ENCODE data around the gene H6PD.
A peak's percentile ranks its signal among the peaks of the same experiment; 100 is the strongest.

The H6PD gene

DNA sequence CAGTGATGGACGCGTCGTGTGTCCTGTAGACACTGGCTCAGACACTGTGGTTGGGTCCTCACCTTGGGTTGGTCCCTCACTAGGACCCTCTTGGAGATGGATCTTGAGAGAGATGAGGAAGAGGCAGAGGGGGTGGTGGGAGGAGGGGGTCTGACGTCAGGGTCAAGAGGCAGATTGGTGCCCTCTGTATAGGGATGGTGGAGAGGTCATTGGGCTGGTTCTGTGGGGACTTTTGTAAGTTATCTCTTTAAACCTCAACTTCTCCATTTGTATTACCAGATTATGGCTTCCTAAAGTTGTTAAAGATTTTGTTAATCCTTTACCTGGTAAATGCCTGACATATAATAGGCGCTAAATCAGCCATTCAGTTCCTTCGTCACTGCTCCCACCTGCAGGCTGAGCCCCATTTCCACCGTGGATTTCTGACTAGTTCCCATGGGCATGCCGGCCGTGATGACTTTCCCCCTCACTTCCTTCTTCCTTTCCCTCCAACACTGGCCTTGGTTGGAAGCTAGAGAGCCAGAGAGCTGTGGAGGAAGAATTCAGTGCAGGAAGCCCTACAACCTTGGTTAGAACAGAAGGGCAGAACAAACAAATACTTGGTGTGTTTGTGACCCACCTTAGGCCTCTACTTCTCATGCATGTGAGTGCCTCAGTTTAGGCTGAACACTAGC lies 8.6 kb downstream of the H6PD start:
- peak; percentile 18 for DNase-seq

DNA sequence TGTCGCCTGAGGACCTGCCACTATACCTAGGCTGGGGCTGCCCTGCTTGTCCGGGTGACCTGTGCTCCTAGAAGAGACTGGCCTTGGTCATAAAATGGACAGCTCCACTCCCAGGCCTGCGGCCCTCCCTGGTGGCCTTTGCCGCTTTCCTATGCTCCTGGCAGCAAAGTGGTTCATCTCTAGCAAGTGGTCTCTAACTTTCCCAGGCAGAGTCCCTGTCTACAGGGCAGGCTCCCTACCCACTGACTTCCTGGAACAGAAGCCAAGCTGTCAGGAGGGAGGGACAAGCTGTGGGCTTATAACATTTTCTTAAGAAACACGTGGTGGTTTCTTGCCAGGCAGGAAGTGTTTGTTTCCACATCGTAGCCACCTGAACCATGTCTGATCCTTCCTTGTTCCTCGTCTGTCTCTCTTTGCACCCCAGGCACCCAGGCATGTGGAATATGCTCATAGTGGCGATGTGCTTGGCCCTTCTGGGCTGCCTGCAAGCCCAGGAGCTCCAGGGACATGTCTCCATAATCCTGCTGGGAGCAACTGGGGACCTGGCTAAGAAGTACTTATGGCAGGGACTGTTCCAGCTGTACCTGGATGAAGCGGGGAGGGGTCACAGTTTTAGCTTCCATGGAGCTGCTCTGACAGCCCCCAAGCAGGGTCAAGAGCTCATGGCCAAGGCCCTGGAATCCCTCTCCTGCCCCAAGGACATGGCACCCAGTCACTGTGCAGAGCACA lies 10.1 kb downstream of the H6PD start:
- peak; percentile 41 for DNase-seq

DNA sequence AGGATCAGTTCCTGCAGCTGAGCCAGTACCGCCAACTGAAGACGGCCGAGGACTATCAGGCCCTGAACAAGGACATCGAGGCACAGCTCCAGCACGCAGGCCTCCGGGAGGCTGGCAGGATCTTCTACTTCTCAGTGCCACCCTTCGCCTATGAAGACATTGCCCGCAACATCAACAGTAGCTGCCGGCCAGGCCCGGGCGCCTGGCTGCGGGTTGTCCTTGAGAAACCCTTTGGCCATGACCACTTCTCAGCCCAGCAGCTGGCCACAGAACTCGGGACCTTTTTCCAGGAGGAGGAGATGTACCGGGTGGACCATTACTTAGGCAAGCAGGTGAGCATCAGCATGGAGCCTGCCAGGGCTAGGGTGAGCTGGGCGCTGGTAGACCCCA lies 10.7 kb downstream of the H6PD start:
- no peak for DNase-seq

DNA sequence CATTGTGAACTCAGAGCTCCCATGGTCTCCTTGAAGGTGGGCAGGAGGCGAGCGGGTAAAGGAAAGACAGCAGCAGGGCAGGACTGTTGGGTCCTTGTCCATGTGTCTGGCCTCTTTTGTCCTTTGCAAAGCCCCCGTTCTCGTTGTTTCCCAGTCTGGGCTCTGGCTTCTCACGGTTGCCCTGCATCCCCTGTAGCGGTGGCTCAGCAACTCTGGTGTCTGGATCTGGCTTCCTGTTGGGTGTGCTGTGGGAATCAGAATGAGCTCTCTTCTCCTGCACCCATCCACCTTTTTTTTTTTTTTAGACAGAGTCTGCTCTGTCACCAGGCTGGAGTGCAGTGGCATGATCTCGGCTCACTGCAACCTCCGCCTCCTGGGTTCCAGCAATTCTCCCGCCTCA lies 11.1 kb downstream of the H6PD start:
- DNase-seq: no peak

DNA sequence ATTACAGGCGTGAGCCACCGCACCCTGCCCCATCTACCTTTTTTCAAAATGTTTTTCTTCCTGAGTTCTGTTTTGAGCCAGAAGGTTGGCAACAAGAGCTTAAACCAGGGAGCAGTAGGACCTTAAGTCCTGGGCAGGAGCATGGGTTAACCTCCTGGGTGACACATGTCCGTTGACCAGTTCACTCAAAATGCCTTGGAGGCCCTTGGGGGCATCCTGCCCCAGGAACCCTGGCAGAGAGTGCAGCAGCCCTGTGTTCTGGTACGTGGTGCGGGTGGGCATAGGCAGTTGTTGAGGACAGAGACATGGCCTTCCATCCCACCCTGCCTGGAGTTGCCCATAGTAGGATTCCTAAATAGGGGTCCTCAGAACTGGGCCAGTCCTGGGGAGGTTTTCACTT lies 11.6 kb downstream of the H6PD start:
- DNase-seq: no peak

DNA sequence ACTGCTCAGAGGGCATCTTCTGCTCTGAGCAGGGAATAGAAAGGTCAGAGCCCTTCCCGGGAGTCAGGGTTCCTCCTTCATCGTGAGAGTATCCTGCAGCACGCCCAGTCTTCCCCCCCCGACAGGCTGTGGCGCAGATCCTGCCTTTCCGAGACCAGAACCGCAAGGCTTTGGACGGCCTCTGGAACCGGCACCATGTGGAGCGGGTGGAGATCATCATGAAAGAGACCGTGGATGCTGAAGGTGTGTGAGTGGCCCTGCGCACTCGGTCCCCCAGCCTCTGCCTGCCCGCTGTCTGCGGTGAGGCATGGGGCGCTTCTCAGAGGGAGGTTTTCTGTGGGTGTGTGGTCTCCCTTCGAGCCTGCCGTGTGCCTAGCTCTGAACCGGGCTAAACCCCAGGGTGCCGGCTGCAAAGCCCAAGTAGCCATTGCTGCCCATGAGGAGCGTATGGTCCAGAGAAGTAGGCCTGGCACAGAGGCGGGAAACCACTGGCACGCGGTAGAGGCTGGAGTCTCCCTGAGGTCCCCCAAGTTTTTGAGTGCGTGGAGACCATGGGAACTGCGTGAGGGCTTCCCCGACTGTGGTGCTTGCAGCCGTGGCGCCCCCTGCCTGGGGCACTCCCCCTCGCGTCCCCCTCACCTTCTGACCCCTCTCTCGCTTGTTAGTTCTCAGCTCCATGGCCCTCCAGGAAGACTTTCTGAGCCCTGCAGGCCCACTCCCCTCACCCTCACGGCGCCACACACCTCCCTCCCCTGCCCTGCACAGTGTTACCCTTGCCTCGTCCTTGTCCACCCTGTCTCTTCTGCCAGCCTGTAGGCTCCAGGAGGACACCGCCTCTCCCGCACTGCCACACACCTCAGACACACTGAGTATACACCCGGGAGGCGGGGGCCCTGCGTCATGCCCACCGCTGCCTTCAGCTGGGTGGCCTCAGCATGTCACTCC lies 12.5 kb downstream of the H6PD start:
- DNase-seq: no peak

DNA sequence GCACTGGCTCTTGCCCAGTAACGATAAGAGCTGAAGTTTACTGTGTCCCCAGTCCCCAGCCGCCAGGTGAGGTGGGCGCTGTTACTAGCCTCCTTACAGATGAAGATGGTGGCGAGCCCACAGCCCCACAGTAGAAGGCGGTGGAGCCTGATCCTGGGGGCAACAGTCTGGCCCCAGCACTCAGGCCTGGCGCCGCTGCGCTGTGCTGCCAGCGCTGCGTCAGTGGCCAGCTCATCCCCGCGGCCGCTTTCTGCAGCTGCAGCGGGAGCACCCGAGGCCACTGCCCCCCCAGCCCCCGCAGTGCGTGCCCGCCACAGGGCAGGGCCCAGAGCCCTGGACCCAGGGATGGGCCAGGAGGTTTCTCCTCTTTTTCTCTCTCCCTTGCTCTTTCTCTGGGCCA lies 13.3 kb downstream of the H6PD start:
- DNase-seq: no peak

DNA sequence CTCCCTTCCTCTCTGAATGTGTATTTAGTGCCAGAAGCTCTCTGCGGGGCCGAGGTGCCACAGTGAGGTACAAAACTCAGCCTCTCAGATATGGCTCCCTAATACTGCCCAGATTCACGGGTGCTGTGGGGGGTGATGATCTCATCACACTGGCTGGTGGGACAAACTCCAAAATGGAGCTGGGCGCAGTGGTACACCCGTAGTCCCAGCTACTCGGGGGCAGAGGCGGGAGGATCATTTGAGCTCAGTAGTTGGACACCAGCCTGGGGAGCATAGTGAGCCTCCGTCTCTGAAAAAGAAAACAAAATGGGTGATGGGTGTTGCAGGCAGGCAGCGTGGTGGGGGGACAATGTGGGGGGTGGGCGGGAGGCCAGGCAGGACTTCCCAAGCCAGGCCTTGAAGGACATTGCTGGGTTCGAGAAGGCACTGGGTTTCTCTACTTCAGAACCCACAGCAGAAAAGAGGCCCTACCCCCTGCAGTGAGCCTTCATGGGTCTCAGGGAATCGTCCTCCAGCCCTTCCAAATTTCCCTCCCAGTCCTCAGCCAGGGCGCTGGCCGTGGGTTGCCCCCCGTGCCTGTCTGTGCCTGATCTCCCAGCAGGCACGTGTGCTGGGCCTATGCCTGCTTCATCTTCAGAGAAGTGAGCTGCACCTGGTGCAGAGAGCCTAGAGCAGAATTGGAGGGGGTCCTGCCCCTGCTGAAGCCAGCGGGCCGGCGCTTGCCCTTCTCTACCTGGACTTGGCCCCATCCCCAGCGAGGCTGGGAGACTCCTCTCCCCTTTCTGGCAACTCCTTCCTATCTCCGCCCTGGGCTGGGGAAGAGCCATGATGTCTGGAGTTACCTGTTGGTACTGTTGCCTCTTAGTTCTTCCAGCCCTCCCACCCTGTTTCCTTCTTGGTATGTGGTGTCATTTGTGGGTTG lies 14.0 kb downstream of the H6PD start:
- no peak for DNase-seq

DNA sequence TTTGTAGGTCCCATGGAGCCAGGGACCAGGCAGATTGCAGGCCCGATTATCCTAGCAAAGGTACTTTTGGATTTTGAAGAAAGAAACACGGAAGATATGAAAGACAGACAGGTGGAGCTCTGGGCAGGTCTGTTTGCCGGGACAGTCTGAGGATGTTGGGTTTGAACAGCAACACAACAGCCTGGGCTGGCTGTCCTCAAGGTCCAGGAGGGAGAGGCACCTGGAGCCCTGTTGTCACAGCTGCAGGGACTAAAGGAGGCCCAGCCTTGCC lies 14.6 kb downstream of the H6PD start:
- no peak for DNase-seq

DNA sequence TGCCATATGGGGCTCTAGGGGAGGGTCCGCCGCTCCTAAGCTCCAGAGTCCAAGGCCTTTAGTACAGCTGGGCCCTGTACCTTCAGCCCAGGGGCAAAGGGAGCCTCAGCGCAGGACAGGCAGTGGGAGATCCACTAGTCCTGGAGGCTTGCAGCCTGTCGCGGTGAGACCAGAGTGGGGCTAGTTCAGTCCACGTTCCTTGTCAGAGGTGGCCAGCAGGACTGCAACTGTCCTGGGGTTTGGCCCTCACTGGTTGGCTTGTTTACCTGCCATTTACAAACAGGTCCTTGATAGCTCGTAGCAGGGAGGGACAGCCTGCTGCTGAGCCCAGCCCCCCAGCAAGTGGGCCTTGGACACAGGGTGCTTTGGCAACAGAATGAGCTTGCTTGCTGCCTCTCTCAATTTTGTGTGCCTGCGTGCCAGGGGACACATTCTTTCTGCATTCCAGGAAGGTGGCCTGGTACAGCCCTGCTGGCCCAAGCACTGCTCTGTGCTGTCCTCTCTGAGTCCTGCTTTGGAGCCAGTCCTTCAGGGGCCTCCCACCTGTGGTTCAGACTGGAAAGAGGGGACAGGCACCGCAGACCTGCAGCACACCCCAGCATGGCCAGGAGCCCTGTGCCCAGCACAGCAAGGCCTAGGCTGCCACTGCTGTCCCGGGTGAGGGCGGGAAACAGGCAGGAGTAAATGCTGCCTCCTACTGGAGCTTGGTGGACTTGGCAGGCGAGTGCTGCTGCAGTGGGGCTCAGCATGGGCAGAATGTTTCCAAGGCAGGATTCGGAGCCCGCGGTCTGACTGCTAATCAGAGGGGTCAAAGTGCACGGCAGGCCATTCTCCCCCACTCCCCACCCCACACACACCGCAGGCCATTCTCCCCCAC lies 15.2 kb downstream of the H6PD start:
- DNase-seq: peak; percentile 69

DNA sequence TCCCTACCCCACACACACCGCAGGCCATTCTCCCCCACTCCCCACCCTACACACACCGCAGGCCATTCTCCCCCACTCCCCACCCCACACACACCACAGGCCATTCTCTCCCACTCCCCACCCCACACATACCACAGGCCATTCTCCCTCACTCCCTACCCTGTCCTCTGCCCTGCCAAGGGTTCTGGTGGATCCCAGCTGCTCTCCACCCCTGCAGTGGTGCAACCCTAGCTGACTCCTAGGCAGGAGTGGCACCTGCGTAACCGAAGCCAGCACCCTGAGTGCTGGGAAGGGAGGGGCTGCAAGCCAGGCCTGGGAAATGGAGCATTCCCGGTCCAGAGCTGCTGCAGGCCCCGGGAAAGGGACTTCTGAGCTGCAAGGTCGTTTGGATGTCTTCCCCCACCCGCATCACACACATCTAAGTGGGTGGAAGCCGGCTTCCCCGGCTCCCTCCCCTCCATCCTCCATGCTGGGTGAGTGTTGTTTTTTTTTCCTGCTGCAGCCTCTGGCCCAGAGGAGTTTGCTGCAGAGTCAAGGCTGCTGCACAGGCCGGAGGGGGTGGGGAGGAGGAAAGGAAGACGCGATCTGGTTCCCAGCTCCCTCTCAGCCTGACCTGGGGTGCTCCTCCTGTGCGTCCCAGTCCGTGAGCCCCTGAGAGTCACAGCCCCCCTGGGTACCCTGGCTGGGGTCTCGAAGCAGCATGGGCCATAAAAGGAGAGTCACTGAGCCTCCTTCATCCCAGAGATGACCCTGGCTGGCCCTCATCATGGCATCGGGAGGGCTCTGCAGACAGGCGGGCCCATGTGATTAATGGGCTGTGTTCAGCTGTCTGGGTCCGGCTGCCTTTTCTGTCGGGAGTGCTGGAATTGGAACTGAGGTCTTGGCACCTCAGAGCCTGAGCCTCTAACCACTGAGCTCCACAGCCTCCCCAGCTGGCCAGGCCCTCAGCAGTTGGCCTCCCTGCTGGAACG lies 16.1 kb downstream of the H6PD start:
- no peak for DNase-seq

DNA sequence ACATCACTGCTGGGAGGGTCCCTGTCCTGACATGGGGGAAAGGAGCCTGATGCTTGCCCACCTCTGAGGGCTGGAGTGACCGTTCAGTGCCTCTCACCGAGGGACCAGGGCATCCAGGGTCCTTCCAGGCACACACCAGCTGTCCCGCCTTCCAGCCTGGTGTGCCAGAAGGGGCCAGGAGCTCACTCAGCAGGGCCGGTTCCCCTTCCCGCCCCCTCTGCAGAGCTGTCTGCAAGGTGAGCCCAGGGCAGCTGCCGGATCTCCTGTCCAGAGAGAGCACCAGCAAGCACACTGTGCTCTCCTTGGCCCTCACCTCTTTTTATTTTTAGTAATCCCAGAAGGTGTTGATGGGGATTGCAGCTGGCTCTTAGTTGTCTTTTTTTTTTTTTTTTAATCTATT lies 16.9 kb downstream of the H6PD start:
- DNase-seq: no peak

DNA sequence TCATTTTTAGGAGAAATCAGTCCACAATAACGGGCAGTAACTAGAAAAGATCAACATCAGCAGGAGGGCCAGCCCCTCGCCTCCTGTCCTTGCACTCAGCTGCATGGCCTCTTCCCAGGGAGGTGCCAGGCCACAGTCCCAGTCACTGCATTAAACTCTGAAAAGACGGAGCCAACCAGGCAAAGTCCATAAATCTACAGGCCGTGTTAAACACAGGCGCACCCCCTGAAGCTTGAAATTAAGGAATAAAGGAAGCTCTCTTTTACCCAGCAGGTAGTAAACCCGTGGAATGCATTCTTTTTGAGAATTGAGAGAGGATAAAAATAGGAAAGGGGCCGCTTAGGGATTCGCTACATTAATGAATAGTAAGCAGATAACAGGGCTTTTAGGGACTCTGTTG lies 18.4 kb downstream of the H6PD start:
- DNase-seq: no peak

DNA sequence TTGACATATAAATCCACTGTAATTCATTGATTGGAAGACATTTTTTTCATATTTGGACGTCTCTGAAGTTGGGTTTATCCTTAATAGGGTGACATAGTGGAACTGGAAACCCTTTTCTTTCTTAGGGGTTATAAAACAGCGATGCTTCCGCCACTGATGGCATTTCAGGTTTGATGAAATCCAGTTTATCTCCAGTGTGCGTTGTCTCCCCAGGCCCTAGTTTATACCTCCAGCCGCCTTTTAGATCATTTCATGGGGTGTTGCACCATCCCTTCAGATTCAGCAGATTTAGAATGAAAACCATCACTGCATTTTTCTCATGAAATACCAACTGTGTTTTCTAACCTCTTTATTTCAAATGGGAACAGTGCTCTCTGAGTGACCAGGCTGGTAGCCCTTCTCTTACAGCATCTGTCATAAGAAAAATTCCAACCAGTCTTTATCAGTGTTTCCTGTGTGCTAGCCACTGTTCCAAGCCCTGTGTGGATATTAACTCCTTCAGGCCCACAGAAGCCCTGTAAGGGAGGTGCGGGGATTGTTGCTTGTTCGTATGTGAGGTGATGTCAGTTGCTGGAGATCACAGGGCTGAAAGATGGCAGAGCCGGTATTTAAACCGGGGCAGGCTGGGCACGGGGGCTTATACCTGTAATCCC lies 19.0 kb downstream of the H6PD start:
- DNase-seq: no peak

DNA sequence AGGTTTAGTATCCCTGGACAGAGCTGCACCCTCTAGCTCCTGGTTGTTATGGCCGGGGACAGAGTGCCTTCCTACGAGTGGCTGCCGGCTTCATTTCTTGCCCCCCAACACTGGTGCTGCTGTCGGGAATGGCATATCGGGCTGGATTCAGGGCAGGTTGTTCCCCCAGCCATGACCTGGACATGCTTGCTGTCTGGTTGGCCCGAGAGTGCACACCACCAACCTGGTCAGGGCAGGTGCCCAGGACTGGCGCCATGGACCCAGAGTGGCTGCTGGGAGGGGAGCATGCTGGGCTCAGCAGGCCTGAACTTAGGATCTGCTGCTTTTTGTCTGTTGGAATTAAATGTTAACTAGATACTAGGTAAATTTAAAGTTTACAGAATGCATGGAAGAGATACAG lies 21.8 kb downstream of the H6PD start:
- DNase-seq: no peak

DNA sequence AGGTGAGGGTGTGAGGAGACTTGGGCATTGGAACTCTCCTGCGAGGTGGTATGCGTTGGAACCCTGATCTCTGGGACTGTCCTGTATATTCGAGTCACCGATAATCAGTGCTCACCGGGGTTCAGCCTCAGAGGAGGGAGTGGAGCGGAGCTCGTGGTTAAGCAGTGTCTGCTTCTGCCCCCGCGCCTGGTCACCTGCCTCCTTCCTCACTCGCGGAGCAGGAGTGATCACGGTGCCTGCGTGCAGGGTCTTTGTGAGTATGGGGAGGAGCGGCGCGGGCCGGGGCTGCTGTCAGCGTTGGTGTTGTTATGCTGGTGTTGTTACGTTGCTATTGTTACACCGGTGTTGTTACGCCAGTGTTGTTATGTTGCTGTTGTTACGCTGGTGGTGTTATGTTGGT lies 23.3 kb downstream of the H6PD start:
- DNase-seq: no peak

DNA sequence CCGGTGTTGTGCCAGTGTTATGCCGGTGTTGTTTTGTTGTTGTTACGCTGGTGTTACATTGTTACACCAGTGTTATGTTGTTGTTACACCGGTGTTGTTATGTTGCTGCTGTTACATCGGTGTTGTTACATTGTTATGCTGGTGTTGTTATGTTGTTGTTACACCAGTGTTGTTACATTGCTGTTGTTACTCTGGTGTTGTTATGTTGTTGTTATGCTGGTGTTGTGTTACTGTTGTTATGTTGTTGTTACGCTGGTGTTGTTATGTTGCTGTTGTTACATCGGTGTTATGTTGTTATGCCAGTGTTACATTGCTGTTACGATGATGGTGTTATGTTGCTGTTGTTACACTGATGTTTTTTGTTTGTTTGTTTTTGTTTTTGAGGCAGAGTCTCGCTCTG lies 24.1 kb downstream of the H6PD start:
- no peak for DNase-seq

DNA sequence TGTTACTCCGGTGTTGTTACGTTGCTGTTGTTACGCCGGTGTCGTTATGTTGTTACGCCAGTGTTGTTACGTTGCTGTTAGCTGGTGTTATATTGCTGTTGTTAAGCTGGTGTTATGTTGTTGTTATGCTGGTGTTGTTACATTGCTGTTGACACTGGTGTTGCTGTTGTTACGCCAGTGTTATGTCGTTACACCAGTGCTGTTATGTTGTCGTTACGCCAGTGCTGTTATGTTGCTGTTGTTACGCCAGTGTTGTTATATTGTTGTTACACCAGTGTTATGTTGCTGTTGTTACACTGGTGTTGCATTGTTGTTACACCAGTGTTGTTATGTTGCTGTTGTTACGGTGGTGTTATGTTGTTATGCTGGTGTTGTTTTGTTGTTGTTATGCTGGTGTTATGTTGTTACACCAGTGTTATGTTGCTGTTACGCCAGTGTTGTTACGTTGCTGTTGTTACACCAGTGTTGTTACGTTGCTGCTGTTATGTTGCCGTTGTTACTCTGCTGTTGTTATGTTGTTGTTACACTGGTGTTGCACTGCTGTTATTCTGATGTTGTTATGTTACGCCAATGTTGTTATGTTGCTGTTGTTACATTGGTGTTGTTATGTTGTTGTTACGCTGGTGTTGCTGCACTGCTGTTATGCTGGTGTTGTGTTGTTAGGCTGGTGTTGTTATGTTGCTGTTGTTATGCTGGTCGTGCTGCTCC lies 25.6 kb downstream of the H6PD start:
- no peak for DNase-seq

DNA sequence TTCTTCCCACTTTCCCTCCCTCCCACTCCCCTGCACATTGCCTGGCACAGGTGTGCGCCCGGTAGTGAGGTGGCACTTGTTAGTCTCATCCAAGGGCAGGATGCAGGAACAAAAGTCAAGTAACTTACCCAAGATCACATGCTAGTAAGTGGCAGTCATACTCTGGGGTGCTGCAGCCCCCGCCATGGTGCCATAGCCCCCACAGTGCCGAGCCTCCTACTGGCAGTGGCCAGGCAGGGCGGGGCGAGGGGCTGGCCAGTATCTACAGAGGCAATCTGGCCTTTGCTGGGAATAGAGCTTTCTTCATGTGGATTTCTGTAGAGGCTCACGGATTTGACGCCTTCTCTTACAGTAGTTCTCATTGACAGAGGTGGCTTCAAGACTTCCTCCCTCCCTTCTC lies 26.9 kb downstream of the H6PD start:
- DNase-seq: no peak

Measured in hematopoietic multipotent progenitor cell treated with erythropoietin and hydrocortisone succinate and interleukin-3 and kit ligand, for 6 days (in vitro differentiated cells).